Activated T-cell treated with anti-CD3 and anti-CD28 coated beads, Interleukin-2, amount 50 U/mL, for 4 hours (primary cell): Measurements from ENCODE around the gene C2orf72. TPM values are rescaled to one million over a fixed set of nuclear protein-coding genes. Genes with fewer than 3 reads are reported as not detected.
"Not testable (repeated sequence)": the region's sequence is repeated elsewhere in the genome, so short reads cannot be mapped to it uniquely, and the experiment has no call there.

Experiments used
- ATAC-seq, 2 donors: fragments of 200-7000 bp; cut with Tn5 transposase; one replicate each; pipeline ENCODE4 v1.10.0; 2021
- DNase-seq: peaks from one replicate; pipeline ENCODE4 v3.0.0-alpha.2; 2020
- H3K27me3 Mint-ChIP-seq: one replicate; pipeline ENCODE4 v1.8.0; 2021; ENCODE audit warnings: low read depth, mixed read lengths
- H3K36me3 Mint-ChIP-seq: one replicate; pipeline ENCODE4 v1.8.0; 2022; ENCODE audit warnings: mixed read lengths; ENCODE audit not compliant: insufficient read depth
- H3K4me1 Mint-ChIP-seq: one replicate; pipeline ENCODE4 v1.8.0; 2021; ENCODE audit warnings: low read depth, mixed read lengths
- H3K4me3 Mint-ChIP-seq: one replicate; pipeline ENCODE4 v1.8.0; 2021; ENCODE audit warnings: mild to moderate bottlenecking, moderate library complexity, mixed read lengths
- H3K9me3 Mint-ChIP-seq: one replicate; pipeline ENCODE4 v1.8.0; 2021; ENCODE audit warnings: mixed read lengths
- total RNA-seq, 3 donors: library from RNA; stranded (reverse); gene quantifications; one replicate each; pipeline ENCODE4 v1.2.1, GENCODE V29; 2021

Gene C2orf72
- total RNA-seq, 3 donors from 2014 or later, result 0.10 TPM; not detected in 2

DNA sequence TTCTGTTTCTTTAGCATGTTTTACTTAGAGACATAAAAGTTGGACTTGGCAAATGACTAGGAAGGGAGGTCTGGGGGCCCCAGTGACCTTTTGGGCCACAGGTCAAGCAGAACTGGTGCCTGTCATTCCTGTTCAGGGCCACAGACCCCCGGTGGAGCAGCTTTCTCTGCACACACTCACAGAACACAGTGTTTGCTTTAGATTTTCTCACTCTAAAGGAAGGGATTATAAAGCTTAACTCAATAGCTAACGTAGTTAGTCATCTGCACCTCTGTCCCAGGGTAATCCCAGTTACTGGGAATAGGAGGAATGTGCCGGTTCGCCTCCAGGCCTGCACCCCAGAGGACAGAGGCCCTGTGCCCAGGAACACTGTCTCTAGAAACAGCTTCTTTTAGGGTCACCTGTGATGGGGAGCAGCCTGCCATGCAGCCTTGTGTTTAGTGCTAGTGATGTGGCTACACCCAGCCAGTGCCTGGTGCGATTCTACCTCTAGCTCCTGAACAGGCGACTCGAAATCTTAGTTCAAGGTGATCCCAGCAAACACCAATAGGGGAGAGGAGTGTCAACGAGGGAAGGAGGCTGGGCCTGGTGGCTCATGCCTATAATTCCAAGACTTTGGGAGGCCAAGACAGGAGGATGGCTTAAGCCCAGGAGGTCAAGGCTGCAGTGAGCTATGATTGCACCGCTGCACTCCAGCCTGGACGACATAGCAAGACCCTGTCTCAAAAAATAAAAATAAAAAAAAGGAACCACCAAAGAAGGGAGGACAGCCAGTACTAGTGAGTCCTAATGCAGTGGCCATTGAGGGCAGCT lies 29.8 kb upstream of the C2orf72 start:
- Mint-ChIP-seq H3K4me1 (no peaks in the 10 kb centered on the region), H3K27me3 (peaks cover 13% of the 10 kb centered on the region), H3K4me3 (no peak overlapping the region), H3K36me3 (no peaks in the 10 kb centered on the region), H3K9me3 (peaks cover 10% of the 10 kb centered on the region)
- no peak for DNase-seq
- no peak for ATAC-seq

DNA sequence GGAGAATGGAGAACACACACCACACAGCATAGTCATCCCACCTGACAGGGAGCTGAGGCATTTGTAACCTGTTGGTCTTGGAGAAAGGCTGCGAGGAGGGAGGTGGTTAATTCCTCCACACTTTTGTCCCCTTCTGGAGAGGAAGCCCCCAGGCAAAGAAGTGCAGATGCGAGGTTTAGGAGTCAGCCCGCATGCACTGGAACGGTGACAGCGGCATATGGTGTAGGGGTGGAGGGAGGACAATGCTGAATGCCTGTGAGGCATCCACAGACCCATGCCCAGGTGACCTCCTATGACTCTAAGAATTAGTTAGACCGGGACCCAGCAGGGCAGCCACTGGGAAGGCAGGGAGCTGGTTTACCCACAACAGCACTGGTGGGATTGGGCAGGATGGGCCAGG lies 29.2 kb upstream of the C2orf72 start:
- H3K4me1 Mint-ChIP-seq, result no peaks in the 10 kb centered on the region
- H3K27me3 Mint-ChIP-seq, result peaks cover 10% of the 10 kb centered on the region
- DNase-seq, result no peak
- ATAC-seq, result no peak
- peaks cover 10% of the 10 kb centered on the region for H3K9me3 Mint-ChIP-seq
- no peak overlapping the region for H3K4me3 Mint-ChIP-seq
- no peaks in the 10 kb centered on the region for H3K36me3 Mint-ChIP-seq

DNA sequence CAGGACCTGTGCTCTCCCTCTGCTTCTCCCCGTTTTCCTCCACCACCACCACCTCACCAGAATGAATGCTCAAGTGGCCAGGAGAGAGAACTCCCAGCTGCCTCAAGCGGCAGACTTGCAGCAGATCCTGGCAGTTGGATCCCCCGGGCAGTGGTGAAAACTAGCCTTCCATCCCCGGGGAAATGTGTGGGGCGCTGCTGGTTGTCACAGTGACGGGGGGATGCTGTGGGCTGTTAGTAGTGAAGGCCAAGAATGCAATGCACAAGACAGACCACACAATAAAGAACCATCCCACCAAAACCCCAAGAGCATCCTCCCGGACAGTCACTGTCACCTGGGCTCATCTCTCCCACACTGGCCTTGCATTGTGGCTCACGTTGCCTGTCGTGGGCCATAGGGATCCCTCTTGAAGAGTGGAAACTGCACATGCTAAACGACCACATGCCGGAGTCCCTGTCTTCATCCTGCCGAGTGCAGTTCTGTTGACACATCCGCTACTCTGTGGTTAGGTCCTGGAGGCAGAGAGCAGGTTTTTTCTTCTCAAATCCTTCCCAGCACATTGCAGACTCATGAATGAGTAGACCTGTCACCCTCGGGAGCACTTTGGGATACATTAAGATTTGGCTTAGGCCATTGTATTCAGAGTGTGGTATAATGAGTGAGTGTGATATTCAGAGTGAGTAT lies 27.9 kb upstream of the C2orf72 start:
- H3K27me3 Mint-ChIP-seq, result peaks cover 12% of the 10 kb centered on the region
- peaks cover 10% of the 10 kb centered on the region for H3K9me3 Mint-ChIP-seq
- H3K36me3 Mint-ChIP-seq, result no peaks in the 10 kb centered on the region
- no peak for ATAC-seq
- no peaks in the 10 kb centered on the region for H3K4me1 Mint-ChIP-seq
- no peak overlapping the region for H3K4me3 Mint-ChIP-seq
- no peak for DNase-seq

DNA sequence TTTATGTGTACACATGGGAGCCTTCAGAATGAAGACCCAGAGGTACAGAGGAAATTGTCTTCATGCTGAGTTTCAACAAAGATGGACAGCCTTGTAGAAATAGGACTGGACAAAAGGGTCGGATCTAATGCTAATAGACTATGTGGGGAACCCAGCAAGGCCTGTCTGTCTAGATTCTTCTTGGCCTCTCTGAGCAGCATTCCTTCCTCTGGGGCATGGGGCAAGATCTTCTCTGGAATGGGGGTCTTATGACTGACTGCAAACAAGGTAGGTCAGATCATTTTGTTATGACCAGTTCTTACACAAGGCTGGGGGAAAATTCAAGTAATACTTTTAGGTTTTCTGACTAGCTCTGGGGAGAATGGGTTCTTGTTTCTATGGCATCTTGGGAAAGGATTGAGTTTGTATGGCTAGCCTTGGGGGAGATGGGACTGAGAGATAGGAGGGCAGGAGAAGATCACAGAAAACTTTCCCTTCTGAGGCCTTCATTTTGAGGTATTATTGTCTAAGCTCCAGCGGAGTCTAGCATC lies 27.1 kb upstream of the C2orf72 start:
- H3K4me3 Mint-ChIP-seq, result no peak overlapping the region

DNA sequence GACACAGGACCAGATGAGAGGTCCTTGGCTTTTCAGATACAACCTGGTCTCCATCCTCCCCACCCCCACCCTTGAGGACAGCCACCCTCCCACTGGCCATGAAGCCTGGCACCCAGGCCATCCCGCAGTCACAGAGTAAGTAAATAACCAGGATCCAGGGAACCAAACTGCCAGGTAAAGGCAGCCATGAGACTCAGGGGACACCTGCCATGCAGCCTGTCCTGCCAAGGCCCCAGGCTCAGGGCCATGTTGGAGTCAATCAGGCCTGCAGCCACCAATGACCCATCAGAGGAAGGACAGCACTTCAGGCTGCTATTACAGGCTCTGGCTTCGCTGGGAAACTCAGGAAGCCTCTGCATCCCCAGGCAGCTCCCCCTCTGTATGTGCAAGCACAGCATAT lies 25.8 kb upstream of the C2orf72 start:
- Mint-ChIP-seq H3K36me3 (no peaks in the 10 kb centered on the region), H3K9me3 (no peaks in the 10 kb centered on the region), H3K27me3 (peaks cover 23% of the 10 kb centered on the region), H3K4me3 (no peak overlapping the region), H3K4me1 (no peaks in the 10 kb centered on the region)
- DNase-seq, result no peak
- no peak for ATAC-seq

More for the DNA sequence above, 27.1 kb upstream of the C2orf72 start:
- Mint-ChIP-seq H3K9me3 (peaks cover 4% of the 10 kb centered on the region), H3K27me3 (peaks cover 18% of the 10 kb centered on the region), H3K4me1 (no peaks in the 10 kb centered on the region), H3K36me3 (no peaks in the 10 kb centered on the region)
- DNase-seq, result no peak
- no peak for ATAC-seq

DNA sequence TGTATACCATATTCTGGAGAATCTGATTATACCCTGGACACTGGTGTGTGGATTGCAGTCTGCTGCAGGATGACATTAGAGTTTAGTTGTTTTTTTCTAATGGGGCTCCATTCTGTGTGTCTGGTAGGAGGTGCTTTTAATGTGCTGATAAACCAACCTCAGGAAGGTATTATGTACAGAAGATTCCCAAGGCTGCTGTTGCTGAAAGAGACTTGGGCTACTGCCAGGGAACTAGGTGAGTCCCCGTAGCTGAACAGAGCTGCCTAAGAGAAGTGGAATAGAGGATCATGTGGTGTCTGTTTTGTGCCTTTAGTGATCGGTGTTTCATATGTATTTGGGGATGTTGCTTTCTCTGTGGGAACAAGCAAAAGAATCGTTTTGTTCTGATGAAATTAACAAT lies 24.9 kb upstream of the C2orf72 start:
- ATAC-seq (no peak), DNase-seq (no peak)
- Mint-ChIP-seq H3K4me1 (no peaks in the 10 kb centered on the region), H3K36me3 (no peaks in the 10 kb centered on the region), H3K27me3 (peaks cover 25% of the 10 kb centered on the region), H3K9me3 (no peaks in the 10 kb centered on the region), H3K4me3 (no peak overlapping the region)

DNA sequence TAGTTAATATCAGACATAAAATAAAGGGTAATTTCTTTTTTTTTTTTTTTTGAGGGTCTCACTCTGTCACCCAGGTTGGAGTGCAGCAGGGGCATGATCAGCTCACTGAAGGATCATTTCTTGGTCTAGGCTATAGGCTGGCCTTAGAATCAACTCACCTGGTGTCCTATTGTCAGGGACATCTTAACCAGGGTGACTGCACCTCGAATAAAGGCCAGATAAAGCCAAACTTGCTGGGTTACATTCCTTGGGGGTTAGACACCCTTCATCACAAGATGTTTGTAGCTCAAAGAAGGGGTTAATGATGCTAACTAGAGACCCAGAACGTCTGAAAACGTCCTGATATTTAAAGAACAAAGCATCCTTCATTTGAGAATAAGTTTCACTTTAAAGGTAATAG lies 23.5 kb upstream of the C2orf72 start:
- H3K36me3 Mint-ChIP-seq, result no peaks in the 10 kb centered on the region
- no peak for DNase-seq
- H3K27me3 Mint-ChIP-seq, result peaks cover 27% of the 10 kb centered on the region
- H3K9me3 Mint-ChIP-seq, result no peaks in the 10 kb centered on the region
- no peak for ATAC-seq
- H3K4me1 Mint-ChIP-seq, result no peaks in the 10 kb centered on the region
- no peak overlapping the region for H3K4me3 Mint-ChIP-seq

DNA sequence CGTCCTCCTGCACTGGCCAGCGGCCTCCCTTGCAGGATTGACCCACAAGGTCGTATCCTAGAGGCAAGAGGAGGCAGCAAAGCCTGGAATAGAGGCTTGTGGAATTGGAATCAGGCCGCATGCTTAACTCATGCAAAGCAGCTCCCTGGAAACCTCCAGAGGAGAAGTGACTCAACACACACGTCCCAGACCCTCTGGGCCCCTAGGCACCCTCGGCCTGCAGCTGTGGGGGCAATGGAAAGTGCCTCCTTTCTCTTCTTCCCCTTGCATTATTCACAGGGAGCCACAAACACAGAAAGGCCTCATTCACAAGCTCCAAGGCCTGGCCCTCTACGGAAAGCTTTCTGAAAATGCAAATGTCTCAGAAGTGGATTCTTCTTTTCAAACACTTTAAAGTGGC lies 21.8 kb upstream of the C2orf72 start:
- Mint-ChIP-seq H3K36me3 (no peaks in the 10 kb centered on the region), H3K4me3 (no peak overlapping the region), H3K9me3 (no peaks in the 10 kb centered on the region), H3K27me3 (peaks cover 25% of the 10 kb centered on the region), H3K4me1 (no peaks in the 10 kb centered on the region)
- ATAC-seq (no peak), DNase-seq (no peak)

DNA sequence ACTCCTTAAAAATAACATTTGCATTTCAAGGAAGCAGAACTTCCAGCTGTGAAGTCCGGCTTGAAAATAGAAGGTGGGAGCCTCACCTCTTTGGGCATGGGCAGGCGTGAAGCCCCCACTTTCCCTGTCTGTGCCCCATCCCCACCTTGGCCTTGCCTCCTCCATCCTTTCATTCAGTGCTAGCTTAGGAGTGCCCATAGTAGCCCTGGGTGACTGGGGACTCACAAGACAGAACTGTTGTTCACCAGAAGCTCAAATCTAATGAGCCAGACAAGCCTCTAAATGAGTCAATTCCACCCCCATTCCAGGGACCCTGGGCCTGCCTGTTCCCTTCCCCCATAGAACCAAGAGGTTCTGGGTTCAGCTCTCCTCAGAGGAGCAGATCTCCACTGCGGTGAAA lies 21.4 kb upstream of the C2orf72 start:
- Mint-ChIP-seq H3K36me3 (no peaks in the 10 kb centered on the region), H3K9me3 (no peaks in the 10 kb centered on the region), H3K27me3 (peaks cover 25% of the 10 kb centered on the region), H3K4me1 (no peaks in the 10 kb centered on the region), H3K4me3 (no peak overlapping the region)
- ATAC-seq (no peak), DNase-seq (no peak)

DNA sequence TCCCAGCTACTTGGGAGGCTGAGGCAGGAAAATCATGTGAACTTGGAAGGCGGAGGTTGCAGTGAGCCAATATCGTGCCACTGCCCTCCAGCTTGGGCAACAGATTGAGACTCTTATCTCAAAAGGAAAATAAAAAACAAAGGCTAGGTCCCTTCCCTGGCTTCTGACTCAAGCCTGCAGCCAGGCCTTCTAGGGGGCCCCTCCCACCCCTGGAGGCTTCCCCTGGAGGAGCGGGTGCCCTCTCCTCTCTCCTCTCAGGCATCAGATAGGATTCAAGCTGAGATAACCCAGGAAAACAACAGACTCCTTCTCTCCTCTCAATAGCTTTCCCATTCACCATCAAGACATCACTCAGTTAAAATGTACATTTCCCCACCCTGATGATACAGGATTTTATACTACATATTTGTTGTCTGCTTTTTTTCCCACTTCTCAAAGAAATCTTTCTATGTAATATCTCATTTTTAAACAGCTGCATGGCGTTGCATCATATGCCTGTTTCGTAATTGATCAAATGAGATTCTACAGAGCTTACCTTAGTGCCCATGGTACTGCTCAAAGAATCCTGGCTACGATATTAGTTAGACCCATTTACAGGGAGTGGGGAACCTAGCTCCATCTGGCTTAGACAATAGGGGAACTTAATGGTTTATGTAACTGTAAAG lies 20.6 kb upstream of the C2orf72 start:
- no peaks in the 10 kb centered on the region for H3K36me3 Mint-ChIP-seq

DNA sequence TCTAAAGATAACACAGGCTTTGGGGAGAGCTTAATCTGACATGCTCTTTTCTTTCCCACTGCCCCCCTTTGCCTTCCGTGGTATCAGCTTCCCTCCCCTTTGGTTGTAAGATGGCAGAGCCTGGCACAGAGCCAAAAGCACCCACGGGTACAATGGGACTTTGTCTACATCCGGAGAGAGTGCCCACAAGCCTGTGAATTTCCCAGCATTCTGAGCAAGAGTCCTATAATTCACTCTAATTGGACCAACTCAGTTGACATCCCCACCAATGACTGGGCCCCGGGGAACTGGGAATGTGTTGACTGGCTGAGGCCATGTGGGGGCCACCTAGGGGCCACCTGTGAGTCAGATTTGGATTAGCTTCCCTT lies 20.1 kb upstream of the C2orf72 start:
- no peaks in the 10 kb centered on the region for H3K36me3 Mint-ChIP-seq
- no peak overlapping the region for H3K4me3 Mint-ChIP-seq
- peaks cover 29% of the 10 kb centered on the region for H3K27me3 Mint-ChIP-seq
- DNase-seq (no peak), ATAC-seq (no peak)
- H3K4me1 Mint-ChIP-seq, result no peaks in the 10 kb centered on the region
- H3K9me3 Mint-ChIP-seq, result no peaks in the 10 kb centered on the region

More for the DNA sequence above, 20.6 kb upstream of the C2orf72 start:
- ATAC-seq, result no peak
- no peak for DNase-seq
- Mint-ChIP-seq H3K27me3 (peaks cover 31% of the 10 kb centered on the region), H3K4me3 (no peak overlapping the region), H3K4me1 (no peaks in the 10 kb centered on the region), H3K9me3 (no peaks in the 10 kb centered on the region)

DNA sequence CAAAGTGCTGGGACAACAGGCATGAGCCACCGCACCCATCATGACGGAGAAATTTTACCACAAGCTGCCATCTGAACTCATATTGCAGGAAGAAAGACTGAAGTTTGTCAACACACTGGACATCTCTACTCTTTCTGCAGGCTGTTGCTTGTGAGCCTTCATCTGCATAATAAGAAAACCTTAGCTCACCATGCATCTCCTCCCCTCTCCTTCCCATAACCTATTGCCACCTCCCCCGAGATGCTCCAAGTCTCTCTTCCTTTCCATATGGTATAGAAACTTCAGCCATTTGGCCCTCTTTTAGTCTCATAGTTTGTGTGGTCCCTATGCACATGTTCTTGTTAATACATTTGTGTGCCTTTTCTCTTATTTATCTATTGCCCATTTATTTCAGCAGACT lies 19.1 kb upstream of the C2orf72 start:
- no peak for DNase-seq
- H3K4me3 Mint-ChIP-seq, result no peak overlapping the region
- no peaks in the 10 kb centered on the region for H3K36me3 Mint-ChIP-seq
- H3K9me3 Mint-ChIP-seq, result no peaks in the 10 kb centered on the region
- H3K27me3 Mint-ChIP-seq, result peaks cover 25% of the 10 kb centered on the region
- ATAC-seq, result no peak
- no peaks in the 10 kb centered on the region for H3K4me1 Mint-ChIP-seq

DNA sequence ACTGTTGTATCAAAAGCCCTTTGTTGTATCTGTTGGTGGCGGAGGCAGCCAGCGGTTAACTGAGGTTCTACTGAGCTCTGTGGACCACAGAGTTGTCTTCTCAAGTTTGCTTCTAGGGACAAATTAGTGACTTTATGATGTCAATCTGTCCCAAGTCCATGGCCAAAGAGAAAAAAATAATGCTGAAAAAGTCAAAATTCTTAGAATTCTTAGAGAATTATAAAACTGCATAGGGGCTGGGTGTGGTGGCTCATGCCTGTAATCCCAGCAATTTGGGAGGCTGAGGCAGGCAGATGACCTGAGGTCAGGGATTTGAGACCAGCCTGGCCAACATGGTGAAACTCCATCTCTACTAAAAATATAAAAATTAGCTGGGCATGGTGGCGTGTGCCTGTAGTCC lies 12.3 kb upstream of the C2orf72 start:
- not testable (repeated sequence) for H3K4me3 Mint-ChIP-seq, ATAC-seq, H3K4me1 Mint-ChIP-seq, H3K9me3 Mint-ChIP-seq, DNase-seq, H3K36me3 Mint-ChIP-seq
- H3K27me3 Mint-ChIP-seq, result peaks cover 12% of the 10 kb centered on the region

DNA sequence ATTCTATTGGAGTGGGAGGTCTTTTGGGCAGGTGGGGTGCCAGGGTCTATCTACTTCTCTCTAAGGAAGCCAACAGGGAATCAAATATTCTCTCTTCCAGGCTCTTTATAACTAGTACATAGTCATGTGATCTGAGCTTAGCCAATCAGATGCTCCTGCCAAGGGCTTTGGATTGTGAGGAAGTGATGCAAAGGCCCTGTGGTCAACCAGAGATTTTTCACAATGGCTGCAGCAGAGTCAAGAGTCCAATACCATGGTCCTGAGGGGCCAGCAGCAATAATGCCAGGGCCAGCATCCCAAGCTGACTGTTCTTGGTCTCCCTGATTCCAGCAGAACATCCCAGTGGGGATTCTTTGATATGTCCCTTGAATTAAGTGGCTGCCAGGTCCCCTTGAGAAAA lies 8.4 kb upstream of the C2orf72 start:
- Mint-ChIP-seq H3K4me3 (no peak overlapping the region), H3K9me3 (no peaks in the 10 kb centered on the region), H3K36me3 (no peaks in the 10 kb centered on the region), H3K27me3 (peaks cover 16% of the 10 kb centered on the region), H3K4me1 (no peaks in the 10 kb centered on the region)
- ATAC-seq, result no peak
- DNase-seq, result no peak
